RWPE1 (cell line): ENCODE data around the gene MRPL19.
"Not testable (repeated sequence)": the region's sequence is repeated elsewhere in the genome, so short reads cannot be mapped to it uniquely, and the experiment has no call there.

Experiments
- CTCF ChIA-PET: fragments of 350-600 bp; sonication (Branson Sonifier 250); formaldehyde crosslinking; extraction: SDS; loops from one replicate; lab custom pipeline; 2021; lab: Yijun Ruan, JAX
- POLR2A ChIA-PET: fragments of 400-600 bp; formaldehyde crosslinking; extraction: SDS; loops from one replicate; lab custom pipeline; 2020; ENCODE audit warnings: antibody characterized with exemption; ENCODE audit not compliant: low non-redundant PET; lab: Yijun Ruan, JAX
- DNase-seq: peaks from one replicate; pipeline ENCODE4 v3.0.0; 2012; ENCODE audit warnings: low spot score
- H3K27ac ChIP-seq: fragments of 450-650 bp; 2 replicates; pipeline ENCODE4 v1.5.1; 2017
- CTCF ChIP-seq: fragments of 450-650 bp; conservative IDR thresholded peaks from 2 replicates; pipeline ENCODE4 v1.5.1; 2017; ENCODE audit warnings: low read depth, mild to moderate bottlenecking

MRPL19 gene

GRCh38 chr2:75680402-75680801 lies 33.8 kb downstream of the MRPL19 start:
- TF ChIP-seq CTCF = no peak
- DNase-seq = no peak
- no peak overlapping the region for H3K27ac ChIP-seq
- ChIA-PET CTCF (no interaction called here), POLR2A (no interaction called here)

GRCh38 chr2:75683430-75683829 lies 36.8 kb downstream of the MRPL19 start:
- H3K27ac ChIP-seq, CTCF ChIA-PET, DNase-seq, POLR2A ChIA-PET: not testable (repeated sequence)

- TF ChIP-seq CTCF = no peak
- no peak overlapping the region for H3K27ac ChIP-seq
- ChIA-PET CTCF (no interaction called here), POLR2A (no interaction called here)
- DNase-seq = no peak
These were observed 41.6 kb downstream of the MRPL19 start for GRCh38 chr2:75688196-75688595.

- H3K27ac ChIP-seq = no peak overlapping the region
- ChIA-PET POLR2A (no interaction called here), CTCF (no interaction called here)
- no peak for TF ChIP-seq CTCF
- no peak for DNase-seq
These were observed 52.3 kb downstream of the MRPL19 start for GRCh38 chr2:75698918-75699317.

GRCh38 chr2:75702593-75702992 lies 56.0 kb downstream of the MRPL19 start:
- TF ChIP-seq CTCF = no peak
- ChIA-PET CTCF (no interaction called here), POLR2A (no interaction called here)
- H3K27ac ChIP-seq = no peak overlapping the region
- no peak for DNase-seq

GRCh38 chr2:75703589-75704287 lies 57.2 kb downstream of the MRPL19 start:
- TF ChIP-seq CTCF = no peak

GRCh38 chr2:75705921-75706320 lies 59.3 kb downstream of the MRPL19 start:
- CTCF ChIA-PET = no interaction called here
- POLR2A ChIA-PET = no interaction called here
- no peak for TF ChIP-seq CTCF
- DNase-seq = no peak
- no peak overlapping the region for H3K27ac ChIP-seq

More at GRCh38 chr2:75703589-75704287, 57.2 kb downstream of the MRPL19 start:
- H3K27ac ChIP-seq = no peak overlapping the region
- no peak for DNase-seq
- CTCF ChIA-PET = no interaction called here
- POLR2A ChIA-PET = no interaction called here
